ENCODE data around the gene ENTR1. TPM values are rescaled to one million over a fixed set of nuclear protein-coding genes. Genes with fewer than 3 reads are reported as not detected.
A peak's percentile ranks its signal among the peaks of the same experiment; 100 is the strongest.

The ENTR1 gene
- total and polyA plus RNA-seq, 2 of the 13 experiments (the other 11 are each of a cell fraction or from before 2014, with no cell fraction given), result 70.1 to 76.4 TPM

GRCh38 chr9:136437430-136437829, 27.0 kb upstream of the ENTR1 start:
- H3K4me3 ChIP-seq (replicated peaks in 1 of 3; ENCODE audit: insufficient read depth in 1 of 3, low read depth in 2 of 3, low read length in 3 of 3), result peak overlapping the region in 2 of 3 experiments; percentile 6 to 89; a peak in 1 of 6 replicates
- no peaks in the 10 kb centered on the region for H3K9me3 ChIP-seq (ENCODE audit: low read length)
- no TSS peak for BruUV-seq (replicated peaks)
- H3K4me2 ChIP-seq (ENCODE audit: low read depth, low read length), result peak overlapping the region; percentile 84
- CTCF ChIA-PET (ENCODE audit: low intra/inter-chr PET ratio, low total read pairs), result no interaction called here
- peaks cover 39% of the 10 kb centered on the region for H3K4me1 ChIP-seq (ENCODE audit: insufficient read depth, low read length)
- peaks cover 26% of the 10 kb centered on the region for H3K79me2 ChIP-seq (ENCODE audit: insufficient read depth, low read length)
- peaks cover 3 to 13% of the 10 kb centered on the region in 2 experiments; a peak in 3 of 5 replicates for H3K36me3 ChIP-seq (replicated peaks in 1 of 2; ENCODE audit: control insufficient read depth in 1 of 2, insufficient read depth in 2 of 2, low read length in 2 of 2)
- POLR2A ChIA-PET, result no interaction called here
- WGBS (ENCODE audit: low lambda C conversion rate), result 77% methylated on average over 7 of the region's 8 CpGs
- intact Hi-C loops (cut with micrococcal nuclease; ENCODE audit: unreplicated experiment), result no loop called here
- H4K20me1 ChIP-seq (ENCODE audit: insufficient read depth, low read length), result peaks cover 7% of the 10 kb centered on the region; the same call in 1 of the 2 replicates
- FAIRE-seq (no peak), ATAC-seq (no peak), DNase-seq (ENCODE audit: low spot score) (no peak)
- H3K9ac ChIP-seq (ENCODE audit: insufficient read depth, low read depth, low read length), result peak overlapping the region; percentile 26; the same call in 1 of the 2 replicates
- TF ChIP-seq SNRNP70 (IDR thresholded peaks at IDR 0.05; ENCODE audit: low read depth, low read length), result no peak
- TF ChIP-seq ZNF589 (CRISPR knock-in tag; conservative IDR thresholded peaks at IDR 0.05), result no peak
- TF ChIP-seq, protein P1, sequence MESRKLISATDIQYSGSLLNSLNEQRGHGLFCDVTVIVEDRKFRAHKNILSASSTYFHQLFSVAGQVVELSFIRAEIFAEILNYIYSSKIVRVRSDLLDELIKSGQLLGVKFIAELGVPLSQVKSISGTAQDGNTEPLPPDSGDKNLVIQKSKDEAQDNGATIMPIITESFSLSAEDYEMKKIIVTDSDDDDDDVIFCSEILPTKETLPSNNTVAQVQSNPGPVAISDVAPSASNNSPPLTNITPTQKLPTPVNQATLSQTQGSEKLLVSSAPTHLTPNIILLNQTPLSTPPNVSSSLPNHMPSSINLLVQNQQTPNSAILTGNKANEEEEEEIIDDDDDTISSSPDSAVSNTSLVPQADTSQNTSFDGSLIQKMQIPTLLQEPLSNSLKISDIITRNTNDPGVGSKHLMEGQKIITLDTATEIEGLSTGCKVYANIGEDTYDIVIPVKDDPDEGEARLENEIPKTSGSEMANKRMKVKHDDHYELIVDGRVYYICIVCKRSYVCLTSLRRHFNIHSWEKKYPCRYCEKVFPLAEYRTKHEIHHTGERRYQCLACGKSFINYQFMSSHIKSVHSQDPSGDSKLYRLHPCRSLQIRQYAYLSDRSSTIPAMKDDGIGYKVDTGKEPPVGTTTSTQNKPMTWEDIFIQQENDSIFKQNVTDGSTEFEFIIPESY (CRISPR knock-in tag; IDR thresholded peaks at IDR 0.05), result peak; percentile 44; the same call in 1 of the 2 replicates
- H3K27me3 ChIP-seq (ENCODE audit: control insufficient read depth in 1 of 2, insufficient read depth in 2 of 2, low read length in 2 of 2), result no peaks in the 10 kb centered on the region; a peak in 1 of 5 replicates
- no peak overlapping the region for H3K27ac ChIP-seq (ENCODE audit: extremely low read length, insufficient read depth, low read length)
- H2AFZ ChIP-seq (ENCODE audit: low read length), result no peak overlapping the region
- in situ Hi-C loops (cut with HindIII; ENCODE audit: extremely low pct_ligation_motif_present, low pct_unique_long_range_greater_than_20kb), result no loop called here

GRCh38 chr9:136436055-136436634, 25.7 kb upstream of the ENTR1 start:
- Histone ChIP-seq H3K4me1 (ENCODE audit: insufficient read depth, low read length) (peaks cover 27% of the 10 kb centered on the region), H3K36me3 (replicated peaks in 1 of 2; ENCODE audit: control insufficient read depth in 1 of 2, insufficient read depth in 2 of 2, low read length in 2 of 2) (peaks cover 2 to 11% of the 10 kb centered on the region in 2 experiments; a peak in 3 of 5 replicates), H4K20me1 (ENCODE audit: insufficient read depth, low read length) (peaks cover 7% of the 10 kb centered on the region; the same call in 1 of the 2 replicates), H3K27me3 (ENCODE audit: control insufficient read depth in 1 of 2, insufficient read depth in 2 of 2, low read length in 2 of 2) (no peaks in the 10 kb centered on the region; a peak in 1 of 5 replicates), H3K4me2 (ENCODE audit: low read depth, low read length) (0 out of 2 replicates have a peak overlapping the region, but pooled peaks have one; percentile 84), H3K9me3 (ENCODE audit: low read length) (no peaks in the 10 kb centered on the region), H3K79me2 (ENCODE audit: insufficient read depth, low read length) (peaks cover 26% of the 10 kb centered on the region), H3K27ac (ENCODE audit: extremely low read length, insufficient read depth, low read length) (no peak overlapping the region), H2AFZ (ENCODE audit: low read length) (no peak overlapping the region), H3K4me3 (replicated peaks in 1 of 3; ENCODE audit: insufficient read depth in 1 of 3, low read depth in 2 of 3, low read length in 3 of 3) (no peak overlapping the region), H3K9ac (ENCODE audit: insufficient read depth, low read depth, low read length) (no peak overlapping the region)
- DNase-seq (ENCODE audit: low spot score) (no peak), ATAC-seq (no peak), FAIRE-seq (no peak)
- ChIA-PET CTCF (ENCODE audit: low intra/inter-chr PET ratio, low total read pairs) (no interaction called here), POLR2A (no interaction called here)
- in situ Hi-C loops (cut with HindIII; ENCODE audit: extremely low pct_ligation_motif_present, low pct_unique_long_range_greater_than_20kb), result no loop called here
- BruUV-seq (replicated peaks), result no TSS peak
- intact Hi-C loops (cut with micrococcal nuclease; ENCODE audit: unreplicated experiment), result no loop called here
- 88% methylated on average over 21 of the region's 25 CpGs for WGBS (ENCODE audit: low lambda C conversion rate)
- TF ChIP-seq NFRKB (IDR thresholded peaks at IDR 0.05) (no peak), SSRP1 (CRISPR knock-in tag; IDR thresholded peaks at IDR 0.05) (no peak), MTA3 (CRISPR knock-in tag; IDR thresholded peaks at IDR 0.05) (no peak), KDM6A (CRISPR knock-in tag; IDR thresholded peaks at IDR 0.05; ENCODE audit: low read depth) (no peak), RBFOX2 (IDR thresholded peaks at IDR 0.05; ENCODE audit: low read depth, low read length) (0 out of 2 replicates have a peak, but pooled peaks have one; percentile 17), ZBTB38 (CRISPR knock-in tag; IDR thresholded peaks at IDR 0.05) (0 out of 2 replicates have a peak, but pooled peaks have one; percentile 1)

Data from HepG2 (cell line).